Aorta (tissue), 5 donors: Measurements from ENCODE around the gene ZNF519. TPM values are rescaled to one million over a fixed set of nuclear protein-coding genes. Genes with fewer than 3 reads are reported as not detected.

ENCODE experiments used
- ATAC-seq: fragments of 200-7000 bp; cut with Tn5 transposase; one replicate; pipeline ENCODE4 v1.9.1; 2022; ENCODE audit warnings: moderate library complexity; ENCODE audit not compliant: low FRiP score
- DNase-seq, 2 donors: peaks; one replicate each; pipeline ENCODE4 v3.0.0-alpha.2; 2020
- H3K27ac ChIP-seq, 2 donors: one replicate each; pipeline ENCODE4 v1.5.1; 2013; ENCODE audit warnings: low read length in 2 of 2, mild to moderate bottlenecking in 2 of 2, moderate library complexity in 2 of 2, control low read depth in 1 of 2, inconsistent platforms in 1 of 2, low read depth in 1 of 2
- H3K27me3 ChIP-seq, 2 donors: one replicate each; pipeline ENCODE4 v1.6.1; 2013; ENCODE audit warnings: control low read depth in 1 of 2, low read length in 1 of 2, mild to moderate bottlenecking in 1 of 2, moderate library complexity in 1 of 2; ENCODE audit not compliant: insufficient read depth in 2 of 2, control insufficient read depth in 1 of 2
- H3K36me3 ChIP-seq, 2 donors: one replicate each; pipeline ENCODE4 v1.6.1; 2013; ENCODE audit warnings: control low read depth in 1 of 2, low read length in 1 of 2, mild to moderate bottlenecking in 1 of 2; ENCODE audit not compliant: insufficient read depth in 2 of 2, control insufficient read depth in 1 of 2
- H3K4me1 ChIP-seq, 2 donors: one replicate each; pipeline ENCODE4 v1.6.1; 2013; ENCODE audit warnings: low read length in 2 of 2, control low read depth in 1 of 2, mild to moderate bottlenecking in 1 of 2, moderate library complexity in 1 of 2; ENCODE audit not compliant: insufficient read depth in 2 of 2, control insufficient read depth in 1 of 2
- H3K4me3 ChIP-seq, 2 donors: one replicate each; pipeline ENCODE4 v1.5.1; 2013; ENCODE audit warnings: low read length in 2 of 2, control low read depth in 1 of 2, mild to moderate bottlenecking in 1 of 2
- H3K9me3 ChIP-seq: one replicate; pipeline ENCODE4 v1.6.1; 2013; ENCODE audit warnings: mild to moderate bottlenecking, low read length; ENCODE audit not compliant: control insufficient read depth
- WGBS, 2 donors: extraction: QIAGEN DNeasy Blood & Tissue Kit; methylation state at CpG; one replicate each; pipeline ENCODE4 v1.1.7; 2013; 5-methylcytosine and 5-hydroxymethylcytosine counted together
- intact Hi-C, 2 donors: fragments of 100-400 bp; cut with DNase I; formaldehyde crosslinking; loops; one replicate each; pipeline versions ENCODE4 v1.14.2 to v1.15.0; 2022
- polyA plus RNA-seq, 2 donors: library from polyadenylated mRNA; stranded (reverse); fragments of 200-250 nt; gene quantifications; one replicate each; pipeline ENCODE4 v1.2.3, GENCODE V29; 2013
- total RNA-seq, 2 donors: library from RNA; stranded (reverse); fragmentation: NEBNext Ultra II Directional; extraction: Animal tissue kit (Norgen Biotek cat#: 25700); gene quantifications; one replicate each; pipeline ENCODE4 v1.2.1, GENCODE V29; 2021
- donor health status: healthy with polysubstance abuse.
- donor health status: Bipolar disorder and iron deficiency.
- donor health status: DM: no; HTN: no; CAD: no.
- donor health status: DM: no; HTN: no; CAD: no.
- donor health status: DM: yes; HTN: yes; CAD: no.

Gene ZNF519
- total and polyA plus RNA-seq, 4 donors = 2.6 to 10.0 (median 4.8) TPM

GRCh38 chr18:14117606-14118005 lies 14.6 kb downstream of the ZNF519 start:
- 92% methylated on average over 2 of the region's 2 CpGs for WGBS, 2 donors
- intact Hi-C loops = no loop called here
- DNase-seq = no peak
- ATAC-seq = no peak
- Histone ChIP-seq H3K27me3 (no peaks in the 10 kb centered on the region), H3K36me3 (no peaks in the 10 kb centered on the region), H3K27ac (no peak overlapping the region), H3K4me1 (no peaks in the 10 kb centered on the region), H3K9me3 (no peaks in the 10 kb centered on the region), H3K4me3 (no peak overlapping the region)

- intact Hi-C loops = no loop called here
- Histone ChIP-seq H3K27me3 (no peaks in the 10 kb centered on the region), H3K4me3 (no peak overlapping the region), H3K9me3 (peaks cover 3% of the 10 kb centered on the region), H3K4me1 (no peaks in the 10 kb centered on the region), H3K36me3 (peaks cover 0 to 4% of the 10 kb centered on the region in 2 donors), H3K27ac (no peak overlapping the region)
- DNase-seq (no peak), ATAC-seq (no peak)
- whole genome bisulfite sequencing, 2 donors = 95 to 100% methylated on average over 3 of the region's 3 CpGs
Observed at GRCh38 chr18:14106906-14107305, 25.3 kb downstream of the ZNF519 start.

GRCh38 chr18:14104906-14105748 lies 27.1 kb downstream of the ZNF519 start:
- peaks cover 0 to 4% of the 10 kb centered on the region in 2 donors for H3K36me3 ChIP-seq
- H3K9me3 ChIP-seq = peaks cover 3% of the 10 kb centered on the region
- DNase-seq = no peak
- intact Hi-C loops = no loop called here
- H3K27ac ChIP-seq = no peak overlapping the region
- no peaks in the 10 kb centered on the region for H3K4me1 ChIP-seq
- 89 to 96% methylated on average over 5 of the region's 5 CpGs for WGBS, 2 donors
- H3K27me3 ChIP-seq = no peaks in the 10 kb centered on the region
- no peak overlapping the region for H3K4me3 ChIP-seq
- no peak for ATAC-seq

GRCh38 chr18:14104201-14104600 lies 28.0 kb downstream of the ZNF519 start:
- intact Hi-C loops = no loop called here
- WGBS, 2 donors = 90 to 94% methylated on average over 2 of the region's 2 CpGs
- no peak overlapping the region for H3K4me3 ChIP-seq
- ATAC-seq (no peak), DNase-seq (no peak)
- H3K36me3 ChIP-seq = peaks cover 0 to 4% of the 10 kb centered on the region in 2 donors
- H3K27me3 ChIP-seq = no peaks in the 10 kb centered on the region
- H3K4me1 ChIP-seq = no peaks in the 10 kb centered on the region
- peaks cover 3% of the 10 kb centered on the region for H3K9me3 ChIP-seq
- no peak overlapping the region for H3K27ac ChIP-seq

GRCh38 chr18:14100503-14101286 lies 31.5 kb downstream of the ZNF519 start:
- Histone ChIP-seq H3K9me3 (no peaks in the 10 kb centered on the region), H3K4me3 (no peak overlapping the region), H3K4me1 (no peaks in the 10 kb centered on the region), H3K27ac (no peak overlapping the region), H3K36me3 (no peaks in the 10 kb centered on the region), H3K27me3 (no peaks in the 10 kb centered on the region)
- DNase-seq = no peak
- intact Hi-C loops = no loop called here
- ATAC-seq = no peak
- 96% methylated on average over 4 of the region's 4 CpGs for WGBS, 2 donors

- WGBS, 2 donors = 68 to 83% methylated on average over 6 of the region's 6 CpGs
- intact Hi-C loops = no loop called here
- ATAC-seq (no peak), DNase-seq (no peak)
- no peaks in the 10 kb centered on the region for H3K36me3 ChIP-seq
- no peak overlapping the region for H3K27ac ChIP-seq
- H3K4me3 ChIP-seq = no peak overlapping the region
- no peaks in the 10 kb centered on the region for H3K4me1 ChIP-seq
- H3K27me3 ChIP-seq = no peaks in the 10 kb centered on the region
- no peaks in the 10 kb centered on the region for H3K9me3 ChIP-seq
Observed at GRCh38 chr18:14098428-14098827, 33.8 kb downstream of the ZNF519 start.

GRCh38 chr18:14097761-14098160 lies 34.5 kb downstream of the ZNF519 start:
- Histone ChIP-seq H3K9me3 (no peaks in the 10 kb centered on the region), H3K27ac (no peak overlapping the region), H3K27me3 (no peaks in the 10 kb centered on the region), H3K4me3 (no peak overlapping the region), H3K4me1 (no peaks in the 10 kb centered on the region), H3K36me3 (no peaks in the 10 kb centered on the region)
- WGBS, 2 donors = 96 to 98% methylated on average over 2 of the region's 2 CpGs
- intact Hi-C loops = no loop called here
- ATAC-seq (peak; percentile 19), DNase-seq (no peak)

GRCh38 chr18:14093307-14093915 lies 38.8 kb downstream of the ZNF519 start:
- Histone ChIP-seq H3K36me3 (no peaks in the 10 kb centered on the region), H3K9me3 (no peaks in the 10 kb centered on the region), H3K27ac (no peak overlapping the region), H3K27me3 (no peaks in the 10 kb centered on the region), H3K4me3 (no peak overlapping the region), H3K4me1 (no peaks in the 10 kb centered on the region)
- 73 to 82% methylated on average over 1 of the region's 1 CpG for WGBS, 2 donors
- ATAC-seq (no peak), DNase-seq (no peak)
- intact Hi-C loops = no loop called here
